Lung (tissue), 12 donors: Measurements from ENCODE around the gene ITPR1. TPM values are rescaled to one million over a fixed set of nuclear protein-coding genes. Genes with fewer than 3 reads are reported as not detected.

Experiments
- ATAC-seq: fragments of 200-7000 bp; cut with Tn5 transposase; one replicate; pipeline ENCODE4 v1.9.1; 2020; ENCODE audit warnings: moderate number of reproducible peaks; ENCODE audit not compliant: insufficient read depth, low FRiP score
- DNase-seq, 3 donors: peaks; one replicate each; pipeline ENCODE4 v3.0.0-alpha.2; 2013 to 2017
- H3K27ac ChIP-seq, 2 donors: one replicate each; pipeline ENCODE4 v1.5.1; 2013; ENCODE audit warnings: mild to moderate bottlenecking in 2 of 2, moderate library complexity in 2 of 2, control low read depth in 1 of 2, inconsistent platforms in 1 of 2, low read depth in 1 of 2, low read length in 1 of 2
- H3K27me3 ChIP-seq, 3 donors: one replicate each; pipeline ENCODE4 v1.5.1; 2013; ENCODE audit warnings: low read length in 2 of 3; ENCODE audit not compliant: control insufficient read depth in 3 of 3, insufficient read depth in 3 of 3
- H3K36me3 ChIP-seq, 4 donors: one replicate each; pipeline ENCODE4 v1.5.1; 2013; ENCODE audit warnings: low read length in 4 of 4, mild to moderate bottlenecking in 1 of 4, moderate library complexity in 1 of 4; ENCODE audit not compliant: control insufficient read depth in 4 of 4, insufficient read depth in 4 of 4
- H3K4me1 ChIP-seq, 5 donors: one replicate each; pipeline ENCODE4 v1.5.1; 2013; ENCODE audit warnings: low read length in 5 of 5, mild to moderate bottlenecking in 2 of 5, moderate library complexity in 1 of 5; ENCODE audit not compliant: control insufficient read depth in 5 of 5, insufficient read depth in 5 of 5
- H3K4me3 ChIP-seq: one replicate; pipeline ENCODE4 v1.5.1; 2013; ENCODE audit warnings: mild to moderate bottlenecking, control low read depth, moderate library complexity
- H3K9ac ChIP-seq, 2 donors: one replicate each; pipeline ENCODE4 v1.5.1; 2013; ENCODE audit warnings: low read length in 2 of 2, control low read depth in 1 of 2; ENCODE audit not compliant: insufficient read depth in 1 of 2
- H3K9me3 ChIP-seq, 4 donors: one replicate each; pipeline ENCODE4 v1.5.1; 2013; ENCODE audit warnings: low read length in 3 of 4, mild to moderate bottlenecking in 1 of 4, moderate library complexity in 1 of 4; ENCODE audit not compliant: control insufficient read depth in 4 of 4, insufficient read depth in 3 of 4
- WGBS, 2 donors: extraction: QIAGEN DNeasy Blood & Tissue Kit; methylation state at CpG; one replicate each; pipeline ENCODE4 v1.1.7; 2013; 5-methylcytosine and 5-hydroxymethylcytosine counted together
- polyA plus RNA-seq, 2 donors: library from polyadenylated mRNA; stranded (reverse); fragments of 200-250 nt; gene quantifications; one replicate each; pipeline ENCODE4 v1.2.1, GENCODE V29; 2013
- total RNA-seq, 2 donors: library from RNA; depleted of rRNA in 1 of 2; stranded (reverse); fragments of >200 nt in 1 of 2; gene quantifications; one replicate each; pipeline ENCODE4 v1.2.1, GENCODE V29; 2014 to 2021
- TF ChIP-seq, protein P1 (sequence below): IDR thresholded peaks from 2 replicates; pipeline ENCODE4 v1.5.1; 2012; ENCODE audit warnings: mild to moderate bottlenecking; ENCODE audit errors: control extremely low read depth, extremely low read depth
- donor health status: control.
- donor health status: control.
- donor health status: Bipolar disorder and iron deficiency.
- donor health status: healthy.
- donor health status: DM: yes; HTN: yes; CAD: no.

Gene ITPR1
- total and polyA plus RNA-seq, 4 donors: 12.4 to 152 (median 44.1) TPM

DNA sequence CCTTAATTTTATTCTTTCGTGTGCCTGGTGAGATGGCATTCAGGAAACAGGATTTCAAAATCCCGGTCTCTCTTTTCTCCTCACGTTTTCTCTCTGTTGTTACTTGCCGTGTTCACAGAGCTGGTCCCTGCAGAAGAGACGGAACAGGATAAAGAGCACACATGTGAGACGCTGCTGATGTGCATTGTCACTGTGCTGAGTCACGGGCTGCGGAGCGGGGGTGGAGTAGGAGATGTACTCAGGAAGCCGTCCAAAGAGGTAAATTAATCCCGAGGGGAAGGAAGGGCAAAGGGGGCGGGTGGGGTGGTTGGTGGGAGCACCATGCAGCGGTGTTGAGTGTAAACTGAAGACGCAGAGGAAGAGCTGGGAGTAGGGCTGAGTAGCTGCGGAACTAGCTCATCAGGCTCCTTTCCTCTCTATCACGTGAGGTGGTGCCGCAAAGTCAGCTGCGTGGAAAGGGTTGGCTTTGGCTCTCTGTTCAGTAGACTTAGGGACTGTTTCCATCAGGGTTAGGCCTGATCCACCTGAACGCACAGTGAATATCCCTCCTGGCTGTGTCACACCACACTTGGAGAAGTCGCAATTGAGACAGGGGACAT lies 321.3 kb downstream of the ITPR1 start:
- Histone ChIP-seq H3K9ac (no peak overlapping the region), H3K27me3 (no peaks in the 10 kb centered on the region), H3K4me1 (peaks cover 0 to 13% (median 2%) of the 10 kb centered on the region in 5 donors), H3K4me3 (no peak overlapping the region), H3K9me3 (peaks cover 2 to 8% (median 3%) of the 10 kb centered on the region in 4 donors), H3K36me3 (peaks cover 0 to 26% (median 23%) of the 10 kb centered on the region in 4 donors), H3K27ac (peak overlapping the region in 1 of 2 donors; percentile 54)
- TF ChIP-seq, protein P1, sequence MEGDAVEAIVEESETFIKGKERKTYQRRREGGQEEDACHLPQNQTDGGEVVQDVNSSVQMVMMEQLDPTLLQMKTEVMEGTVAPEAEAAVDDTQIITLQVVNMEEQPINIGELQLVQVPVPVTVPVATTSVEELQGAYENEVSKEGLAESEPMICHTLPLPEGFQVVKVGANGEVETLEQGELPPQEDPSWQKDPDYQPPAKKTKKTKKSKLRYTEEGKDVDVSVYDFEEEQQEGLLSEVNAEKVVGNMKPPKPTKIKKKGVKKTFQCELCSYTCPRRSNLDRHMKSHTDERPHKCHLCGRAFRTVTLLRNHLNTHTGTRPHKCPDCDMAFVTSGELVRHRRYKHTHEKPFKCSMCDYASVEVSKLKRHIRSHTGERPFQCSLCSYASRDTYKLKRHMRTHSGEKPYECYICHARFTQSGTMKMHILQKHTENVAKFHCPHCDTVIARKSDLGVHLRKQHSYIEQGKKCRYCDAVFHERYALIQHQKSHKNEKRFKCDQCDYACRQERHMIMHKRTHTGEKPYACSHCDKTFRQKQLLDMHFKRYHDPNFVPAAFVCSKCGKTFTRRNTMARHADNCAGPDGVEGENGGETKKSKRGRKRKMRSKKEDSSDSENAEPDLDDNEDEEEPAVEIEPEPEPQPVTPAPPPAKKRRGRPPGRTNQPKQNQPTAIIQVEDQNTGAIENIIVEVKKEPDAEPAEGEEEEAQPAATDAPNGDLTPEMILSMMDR: no peak
- DNase-seq (peak in 1 of 3 donors; percentile 53), ATAC-seq (peak; percentile 58)
- WGBS, 2 donors: 38 to 65% methylated on average over 20 of the region's 20 CpGs

DNA sequence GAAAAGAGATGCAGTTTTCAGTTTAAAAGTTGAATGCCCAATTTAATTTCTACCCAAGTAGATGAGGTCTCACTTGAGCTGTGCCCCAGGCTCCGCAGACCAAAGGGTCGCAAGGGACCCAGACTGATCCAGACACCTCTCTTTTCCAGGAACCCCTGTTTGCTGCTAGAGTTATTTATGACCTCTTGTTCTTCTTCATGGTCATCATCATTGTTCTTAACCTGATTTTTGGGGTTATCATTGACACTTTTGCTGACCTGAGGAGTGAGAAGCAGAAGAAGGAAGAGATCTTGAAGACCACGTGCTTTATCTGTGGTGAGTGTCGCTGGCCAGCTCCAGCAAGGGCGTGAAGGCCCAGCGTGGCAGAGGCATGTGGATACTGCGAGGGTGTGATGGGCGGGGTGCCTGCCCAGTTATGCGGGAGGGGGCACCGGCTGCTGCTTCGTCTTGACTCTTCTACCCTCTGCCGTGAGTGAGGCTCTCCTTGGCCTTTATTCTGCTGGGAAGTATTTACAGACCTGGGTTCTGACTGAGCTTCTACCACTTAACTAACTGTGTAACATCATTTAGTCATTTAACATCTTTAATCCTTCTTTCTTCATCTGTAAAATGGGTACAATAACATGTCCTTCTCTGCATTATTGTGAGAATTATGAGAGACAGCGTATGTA lies 321.9 kb downstream of the ITPR1 start:
- Histone ChIP-seq H3K9me3 (peaks cover 2 to 8% (median 3%) of the 10 kb centered on the region in 4 donors), H3K36me3 (peaks cover 0 to 26% (median 22%) of the 10 kb centered on the region in 4 donors), H3K27me3 (no peaks in the 10 kb centered on the region), H3K4me1 (peaks cover 0 to 13% (median 2%) of the 10 kb centered on the region in 5 donors), H3K4me3 (no peak overlapping the region), H3K9ac (no peak overlapping the region), H3K27ac (peak overlapping the region in 1 of 2 donors; percentile 54)
- TF ChIP-seq, protein P1: no peak
- DNase-seq (no peak), ATAC-seq (no peak)
- WGBS, 2 donors: 91 to 93% methylated on average over 13 of the region's 13 CpGs

DNA sequence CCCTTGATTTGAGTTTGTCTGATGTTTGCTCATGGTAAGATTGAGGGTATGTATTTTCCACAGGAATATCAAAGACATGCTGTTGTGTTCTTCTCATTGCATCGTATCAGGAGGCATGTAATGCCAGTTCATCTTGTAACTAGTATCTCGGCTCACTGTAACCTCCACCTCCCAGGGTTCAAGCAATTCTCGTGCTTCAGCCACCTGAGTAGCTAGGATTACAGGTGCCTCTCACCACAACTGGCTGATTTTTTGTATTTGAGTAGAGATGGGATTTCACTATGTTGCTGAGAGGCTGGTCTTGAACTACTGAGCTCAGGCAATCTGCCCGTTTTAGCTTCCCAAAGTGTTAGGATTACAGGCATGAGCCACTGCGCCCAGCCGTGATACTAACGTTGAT lies 323.2 kb downstream of the ITPR1 start:
- Histone ChIP-seq H3K4me3 (no peak overlapping the region), H3K4me1 (peaks cover 0 to 13% (median 4%) of the 10 kb centered on the region in 5 donors), H3K9me3 (peaks cover 2 to 8% (median 3%) of the 10 kb centered on the region in 4 donors), H3K36me3 (peaks cover 0 to 30% (median 25%) of the 10 kb centered on the region in 4 donors), H3K27me3 (no peaks in the 10 kb centered on the region), H3K27ac (no peak overlapping the region), H3K9ac (no peak overlapping the region)
- WGBS, 2 donors: 97 to 98% methylated on average over 7 of the region's 7 CpGs
- TF ChIP-seq, protein P1: no peak
- ATAC-seq (no peak), DNase-seq (no peak)
